ENCODE results near the gene AGPAT1. TPM values are rescaled to one million over a fixed set of nuclear protein-coding genes. Genes with fewer than 3 reads are reported as not detected.

AGPAT1 gene
- total RNA-seq, 1 experiment from 2014 or later = 55.6 TPM

DNA sequence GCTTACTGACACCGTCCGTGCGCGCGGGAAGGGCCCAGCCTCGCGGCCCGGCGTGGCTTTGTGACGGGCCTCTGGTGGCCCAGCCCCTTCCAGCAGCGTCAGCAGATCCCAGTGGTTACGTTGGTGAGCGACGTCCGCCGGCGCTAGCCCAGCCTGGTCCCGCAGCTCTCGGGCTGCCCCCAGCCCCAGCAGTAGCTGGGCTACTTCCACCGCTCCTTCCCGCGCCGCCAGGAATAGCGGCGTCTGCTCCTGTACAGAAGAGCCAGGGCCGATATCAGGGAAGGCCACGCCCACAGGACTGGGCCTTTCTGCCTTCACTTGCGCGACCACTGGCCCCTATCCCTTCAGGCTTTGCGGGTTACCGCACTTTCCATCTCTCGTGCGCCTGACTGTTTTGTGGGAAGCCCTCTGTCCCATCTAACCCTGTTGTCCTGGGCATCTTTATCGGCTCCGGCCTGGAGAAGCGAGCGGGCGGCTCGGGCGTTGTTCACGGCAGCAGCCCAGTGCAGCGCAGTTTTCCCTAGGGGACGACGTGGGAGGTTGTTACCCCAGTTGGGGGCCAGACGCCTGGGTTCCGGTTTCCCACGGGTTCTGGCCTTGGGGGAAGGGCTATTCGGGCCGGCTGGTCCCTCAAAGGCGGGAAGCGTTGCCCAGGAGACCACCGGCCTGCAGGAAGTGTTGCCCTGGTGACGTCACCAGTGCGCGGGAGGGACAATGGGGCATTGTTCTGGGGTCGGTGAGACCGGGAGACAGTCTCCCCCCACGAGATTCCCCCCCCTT, 20.2 kb upstream of the AGPAT1 start (continued):
- TF ChIP-seq ZBTB33 (IDR thresholded peaks at IDR 0.05; ENCODE audit: extremely low read depth, insufficient replicate concordance, low read length) (no peak), ELF1 (IDR thresholded peaks at IDR 0.05; ENCODE audit: borderline replicate concordance, low read depth) (no peak), POLR2AphosphoS5 (IDR thresholded peaks at IDR 0.05; ENCODE audit: low read depth, low read length) (peak; percentile 91), CBX3 (IDR thresholded peaks at IDR 0.05; ENCODE audit: low read depth) (no peak), SP1 (IDR thresholded peaks at IDR 0.05; ENCODE audit: low read depth) (no peak)

DNA sequence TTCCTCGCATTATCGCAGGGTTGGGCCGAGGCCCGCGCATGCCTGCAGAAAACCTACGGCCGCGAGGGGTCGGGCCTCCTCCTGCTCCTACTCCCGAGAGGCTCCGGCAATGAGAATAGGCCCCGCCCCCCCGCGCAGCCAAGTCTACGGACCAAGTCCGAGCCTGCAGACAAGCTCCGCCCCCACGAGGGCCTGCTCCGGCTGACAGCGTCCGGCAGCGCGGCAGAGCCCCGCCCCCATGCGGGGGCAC, 19.7 kb upstream of the AGPAT1 start:
- H3K79me2 ChIP-seq (ENCODE audit: insufficient read depth, low read length) = no peaks in the 10 kb centered on the region
- H2AFZ ChIP-seq (ENCODE audit: low read depth, low read length, poor library complexity, severe bottlenecking) = no peak overlapping the region
- H3K9me3 ChIP-seq (ENCODE audit: control insufficient read depth in 1 of 2, insufficient read depth in 1 of 2, low read depth in 1 of 2, low read length in 2 of 2) = no peaks in the 10 kb centered on the region
- no peaks in the 10 kb centered on the region for H3K27me3 ChIP-seq (ENCODE audit: insufficient read depth, low read length)
- H3K4me3 ChIP-seq (replicated peaks in 1 of 2; ENCODE audit: low read depth in 1 of 2, low read length in 2 of 2) = peak overlapping the region; percentile 70 to 76
- ChIA-PET POLR2A (interaction anchor here (0.8 to 1.8 kb wide), 14 partner anchors 9 to 1122 kb away, joined by 3 to 11 read pairs (median 4); partner anchors contain the start of genes AGPAT1, ATF6B, DXO and FKBPL), RAD21 (ENCODE audit: low non-redundant PET in 1 of 2, low total read pairs in 2 of 2, uncharacterized antibody in 2 of 2, unreplicated experiment in 2 of 2) (interaction anchor here (0.5 to 1.2 kb wide), 5 partner anchors 42 to 92 kb away, joined by 3 to 6 read pairs (median 4); partner anchors contain the start of genes ATF6B (in 1 of the 2) and FKBPL (in 1 of the 2)), CTCF (interaction anchor here (0.7 to 1.5 kb wide), 11 partner anchors 10 to 880 kb away, joined by 3 to 18 read pairs (median 4); partner anchors contain the start of genes ABHD16A, ATF6B, FKBPL and HLA-DPB1)
- peaks cover 27 to 58% of the 10 kb centered on the region in 2 experiments for H3K4me1 ChIP-seq (ENCODE audit: control insufficient read depth in 1 of 2, insufficient read depth in 2 of 2, low read length in 2 of 2)
- peak overlapping the region; percentile 91 for H3K4me2 ChIP-seq (ENCODE audit: low read length)
- DNase-seq (ENCODE audit: low read depth, low spot score) (peak; percentile 99), ATAC-seq (peak; percentile 88)
- H3K9ac ChIP-seq (ENCODE audit: low read length) = peak overlapping the region; percentile 97
- H4K20me1 ChIP-seq (ENCODE audit: insufficient read depth) = no peaks in the 10 kb centered on the region
- intact Hi-C loops (cut with micrococcal nuclease) = loop anchor here (1.0 kb wide), 2 partner anchors 76 to 108 kb away; no protein-coding TSS in a partner anchor
- no peaks in the 10 kb centered on the region for H3K9me2 ChIP-seq (ENCODE audit: insufficient read depth)
- TF ChIP-seq POLR2A (IDR thresholded peaks at IDR 0.05; ENCODE audit: borderline replicate concordance, extremely low read depth, insufficient read depth, insufficient read length) (peak; percentile 17), YY1 (IDR thresholded peaks at IDR 0.05; ENCODE audit: extremely low read depth, insufficient replicate concordance, low read depth, low read length) (peak; percentile 8), CTCF (IDR thresholded peaks at IDR 0.05 in 2 of 3, conservative IDR thresholded peaks at IDR 0.05 in 1 of 3; ENCODE audit: borderline replicate concordance in 1 of 3, insufficient read depth in 1 of 3, low read depth in 2 of 3, low read length in 2 of 3) (peak in 1 of 3 experiments; percentile 54; a peak in 2 of 6 replicates), ZBTB33 (IDR thresholded peaks at IDR 0.05; ENCODE audit: extremely low read depth, insufficient replicate concordance, low read length) (no peak), TCF7L2 (IDR thresholded peaks at IDR 0.05; ENCODE audit: borderline replicate concordance, extremely low read depth, insufficient read depth, insufficient read length) (peak; percentile 48)
- no peaks in the 10 kb centered on the region for H3K36me3 ChIP-seq (ENCODE audit: control insufficient read depth in 1 of 2, insufficient read depth in 2 of 2, low read length in 2 of 2)
- H3K27ac ChIP-seq (ENCODE audit: low read depth, low read length) = peak overlapping the region; percentile 99
- no TSS peak for BruUV-seq (replicated peaks)

Data from HCT116 (cell line).